Measurements from ENCODE around the gene CERT1.

DNA sequence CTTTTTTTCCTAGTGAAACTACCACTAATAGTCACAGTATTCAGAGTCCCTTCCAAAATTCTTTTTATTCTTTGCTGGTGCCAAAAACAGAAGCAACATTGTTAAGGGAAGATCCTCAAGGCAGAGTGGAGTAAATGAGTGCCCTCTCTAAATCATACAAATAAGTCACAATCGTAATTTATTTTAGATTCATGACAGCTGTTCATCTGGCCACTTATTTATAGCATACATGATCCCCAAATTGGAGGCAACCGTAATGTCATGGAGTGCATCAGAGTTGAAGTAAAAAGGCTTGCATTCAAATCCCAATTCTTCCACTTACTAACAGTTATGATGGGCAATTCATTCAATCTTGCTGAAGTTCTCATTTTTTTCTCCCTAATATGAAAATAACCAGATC, 33.7 kb upstream of the CERT1 start:
- TF ChIP-seq, protein P1, sequence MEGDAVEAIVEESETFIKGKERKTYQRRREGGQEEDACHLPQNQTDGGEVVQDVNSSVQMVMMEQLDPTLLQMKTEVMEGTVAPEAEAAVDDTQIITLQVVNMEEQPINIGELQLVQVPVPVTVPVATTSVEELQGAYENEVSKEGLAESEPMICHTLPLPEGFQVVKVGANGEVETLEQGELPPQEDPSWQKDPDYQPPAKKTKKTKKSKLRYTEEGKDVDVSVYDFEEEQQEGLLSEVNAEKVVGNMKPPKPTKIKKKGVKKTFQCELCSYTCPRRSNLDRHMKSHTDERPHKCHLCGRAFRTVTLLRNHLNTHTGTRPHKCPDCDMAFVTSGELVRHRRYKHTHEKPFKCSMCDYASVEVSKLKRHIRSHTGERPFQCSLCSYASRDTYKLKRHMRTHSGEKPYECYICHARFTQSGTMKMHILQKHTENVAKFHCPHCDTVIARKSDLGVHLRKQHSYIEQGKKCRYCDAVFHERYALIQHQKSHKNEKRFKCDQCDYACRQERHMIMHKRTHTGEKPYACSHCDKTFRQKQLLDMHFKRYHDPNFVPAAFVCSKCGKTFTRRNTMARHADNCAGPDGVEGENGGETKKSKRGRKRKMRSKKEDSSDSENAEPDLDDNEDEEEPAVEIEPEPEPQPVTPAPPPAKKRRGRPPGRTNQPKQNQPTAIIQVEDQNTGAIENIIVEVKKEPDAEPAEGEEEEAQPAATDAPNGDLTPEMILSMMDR (conservative IDR thresholded peaks at IDR 0.05 in 1 of 2, IDR thresholded peaks at IDR 0.05 in 1 of 2; ENCODE audit: extremely low read depth in 1 of 2, insufficient read depth in 1 of 2, low read depth in 1 of 2, low read length in 2 of 2) = no peak
- no peak for TF ChIP-seq EZH2 (IDR thresholded peaks at IDR 0.05; ENCODE audit: borderline replicate concordance, low read length)
